ENCODE data around the gene JAKMIP2.

The JAKMIP2 gene

DNA sequence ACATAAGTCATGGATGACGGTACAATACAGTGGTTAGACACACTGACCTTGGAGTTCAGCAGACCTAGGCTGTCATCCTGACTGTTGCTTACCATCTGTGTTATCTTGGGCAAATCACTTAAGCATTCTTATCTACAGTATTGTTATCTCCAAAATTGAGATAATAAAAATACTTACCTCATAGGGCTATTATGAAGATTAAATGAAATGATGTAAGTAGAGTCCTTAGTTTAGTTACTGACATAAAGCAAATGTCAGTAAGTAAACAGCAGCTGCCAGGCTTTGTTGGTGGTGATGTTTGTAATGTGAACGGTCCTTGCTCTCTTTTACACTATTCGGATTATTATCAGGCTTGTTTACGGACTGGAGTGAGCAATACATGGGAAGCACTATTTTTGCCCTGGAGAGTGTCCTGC is 165.3 kb downstream of the JAKMIP2 start:
- TF ChIP-seq, protein P1, sequence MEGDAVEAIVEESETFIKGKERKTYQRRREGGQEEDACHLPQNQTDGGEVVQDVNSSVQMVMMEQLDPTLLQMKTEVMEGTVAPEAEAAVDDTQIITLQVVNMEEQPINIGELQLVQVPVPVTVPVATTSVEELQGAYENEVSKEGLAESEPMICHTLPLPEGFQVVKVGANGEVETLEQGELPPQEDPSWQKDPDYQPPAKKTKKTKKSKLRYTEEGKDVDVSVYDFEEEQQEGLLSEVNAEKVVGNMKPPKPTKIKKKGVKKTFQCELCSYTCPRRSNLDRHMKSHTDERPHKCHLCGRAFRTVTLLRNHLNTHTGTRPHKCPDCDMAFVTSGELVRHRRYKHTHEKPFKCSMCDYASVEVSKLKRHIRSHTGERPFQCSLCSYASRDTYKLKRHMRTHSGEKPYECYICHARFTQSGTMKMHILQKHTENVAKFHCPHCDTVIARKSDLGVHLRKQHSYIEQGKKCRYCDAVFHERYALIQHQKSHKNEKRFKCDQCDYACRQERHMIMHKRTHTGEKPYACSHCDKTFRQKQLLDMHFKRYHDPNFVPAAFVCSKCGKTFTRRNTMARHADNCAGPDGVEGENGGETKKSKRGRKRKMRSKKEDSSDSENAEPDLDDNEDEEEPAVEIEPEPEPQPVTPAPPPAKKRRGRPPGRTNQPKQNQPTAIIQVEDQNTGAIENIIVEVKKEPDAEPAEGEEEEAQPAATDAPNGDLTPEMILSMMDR (IDR thresholded peaks at IDR 0.05): no peak
- H3K27ac ChIP-seq: no peak overlapping the region
- no peak for DNase-seq (ENCODE audit: low spot score)
- no peak overlapping the region for H3K4me3 ChIP-seq

DNA sequence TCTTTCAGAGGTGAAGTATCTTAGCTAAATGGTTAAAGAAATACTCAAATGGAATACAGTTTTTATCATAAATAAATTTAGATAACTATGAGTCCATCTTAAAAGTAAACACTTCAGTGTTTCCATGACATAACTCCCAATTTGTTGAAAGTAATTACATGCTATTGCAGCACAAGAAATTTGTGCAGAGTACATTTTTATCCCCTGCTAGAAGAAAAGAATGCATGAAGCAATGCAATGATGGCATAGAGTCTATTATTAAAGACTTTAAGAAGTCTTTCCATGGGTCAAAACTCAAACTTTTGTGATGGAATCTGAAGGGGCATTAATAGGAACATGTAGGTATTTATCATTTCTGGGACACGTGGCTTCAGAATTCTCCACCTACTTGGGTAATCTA is 166.1 kb downstream of the JAKMIP2 start:
- H3K4me3 ChIP-seq: no peak overlapping the region
- no peak for DNase-seq (ENCODE audit: low spot score)
- TF ChIP-seq, protein P1 (IDR thresholded peaks at IDR 0.05): no peak
- H3K27ac ChIP-seq: no peak overlapping the region

DNA sequence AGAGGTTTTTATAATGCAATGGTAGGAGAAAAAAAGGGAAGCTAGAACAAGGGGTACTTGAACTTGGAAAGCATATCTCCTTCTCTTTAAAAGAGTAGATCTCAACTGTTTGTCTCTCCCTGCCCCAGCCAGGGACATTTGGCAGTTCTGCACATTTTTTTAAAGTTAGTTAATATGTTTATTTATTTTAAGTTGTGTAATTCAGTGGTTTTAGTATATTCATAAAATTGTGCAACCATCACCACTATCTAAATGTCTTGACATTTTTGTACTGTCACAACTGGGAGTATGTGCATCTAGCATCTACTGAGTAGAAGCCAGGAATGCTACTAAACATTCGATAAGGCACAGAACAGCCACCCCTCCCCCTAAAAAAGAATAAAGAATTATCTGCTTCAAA is 169.2 kb downstream of the JAKMIP2 start:
- DNase-seq (ENCODE audit: low spot score): no peak
- Histone ChIP-seq H3K27ac (no peak overlapping the region), H3K4me3 (no peak overlapping the region)
- TF ChIP-seq, protein P1 (IDR thresholded peaks at IDR 0.05): no peak

DNA sequence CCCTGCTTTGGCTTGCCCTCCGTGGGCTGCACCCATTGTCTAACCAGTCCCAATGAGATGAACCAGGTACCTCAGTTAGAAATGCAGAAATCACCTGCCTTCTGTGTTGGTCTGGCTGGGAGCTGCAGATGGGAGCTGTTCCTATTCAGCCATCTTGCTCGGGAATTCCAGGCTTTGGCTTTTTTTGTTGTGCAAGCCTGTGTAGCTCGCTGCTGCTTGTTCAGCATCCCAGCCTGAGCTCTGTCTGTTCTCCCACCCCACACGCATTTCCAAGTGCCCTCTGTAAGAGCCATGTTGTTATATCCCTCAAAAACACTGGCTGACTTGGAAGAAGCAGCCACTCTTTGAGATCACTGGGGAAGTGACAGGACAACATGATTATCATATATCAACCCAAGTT is 171.0 kb downstream of the JAKMIP2 start:
- H3K27ac ChIP-seq: no peak overlapping the region
- TF ChIP-seq, protein P1 (IDR thresholded peaks at IDR 0.05): no peak
- no peak overlapping the region for H3K4me3 ChIP-seq
- DNase-seq (ENCODE audit: low spot score): no peak

DNA sequence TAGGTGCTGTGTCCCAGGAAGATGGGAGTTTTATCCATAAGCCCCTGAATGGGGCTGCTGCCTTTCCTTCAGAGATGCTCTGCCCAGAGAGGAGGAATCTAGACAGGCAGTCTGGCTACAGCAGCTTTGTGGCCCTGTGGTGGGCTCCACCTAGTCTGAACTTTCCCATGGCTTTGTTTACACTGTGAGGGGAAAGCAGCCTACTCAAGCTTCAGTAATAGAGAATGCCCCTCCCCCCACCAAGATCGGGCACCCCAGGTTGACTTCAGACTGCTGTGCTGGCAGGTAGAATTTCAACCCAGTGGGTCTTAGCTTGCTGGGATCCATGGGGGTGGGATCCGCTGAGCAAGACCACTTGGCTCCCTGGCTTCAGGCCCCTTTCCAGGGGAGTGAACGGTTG is 171.7 kb downstream of the JAKMIP2 start:
- TF ChIP-seq, protein P1 (IDR thresholded peaks at IDR 0.05): no peak
- Histone ChIP-seq H3K4me3 (no peak overlapping the region), H3K27ac (no peak overlapping the region)
- no peak for DNase-seq (ENCODE audit: low spot score)

DNA sequence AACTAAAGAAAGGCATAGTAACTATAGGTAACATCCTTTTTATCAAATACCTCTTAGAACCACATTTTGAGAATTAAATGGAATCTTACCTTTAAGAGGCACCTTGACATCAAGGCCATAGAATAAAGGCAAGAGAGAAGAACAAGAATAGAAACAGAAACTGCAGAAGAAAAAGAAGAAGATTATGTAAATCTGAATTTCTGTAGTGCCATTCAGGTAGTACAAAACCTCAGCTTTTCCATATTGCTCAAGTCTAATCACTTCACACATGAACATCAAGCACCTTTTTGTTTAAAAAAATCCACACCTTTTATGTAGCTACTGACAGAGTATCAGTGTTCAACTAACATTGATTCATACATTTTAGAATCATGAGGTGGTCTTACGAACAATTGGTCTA is 180.9 kb downstream of the JAKMIP2 start:
- TF ChIP-seq, protein P1 (IDR thresholded peaks at IDR 0.05): no peak
- Histone ChIP-seq H3K4me3 (no peak overlapping the region), H3K27ac (no peak overlapping the region)
- DNase-seq (ENCODE audit: low spot score): no peak

DNA sequence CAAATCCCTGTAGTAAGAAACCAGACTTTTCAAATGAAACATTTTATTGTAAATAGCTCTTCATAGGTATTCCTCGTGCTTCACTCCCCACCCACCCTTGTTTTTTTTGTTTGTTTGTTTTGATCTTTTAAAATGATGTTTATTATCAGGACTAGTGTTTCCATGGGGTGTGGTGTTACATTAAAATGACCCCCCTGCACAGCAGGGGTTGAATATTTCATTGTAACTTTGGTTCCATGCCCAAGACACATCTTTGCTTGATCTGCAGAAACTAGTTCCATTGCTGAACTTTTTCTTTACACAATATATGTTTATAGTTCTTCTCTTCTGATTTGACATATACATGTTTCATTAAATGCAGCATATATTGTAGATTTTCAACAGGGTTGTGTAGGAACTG is 191.4 kb downstream of the JAKMIP2 start:
- H3K27ac ChIP-seq: no peak overlapping the region
- no peak overlapping the region for H3K4me3 ChIP-seq
- no peak for DNase-seq (ENCODE audit: low spot score)
- TF ChIP-seq, protein P1 (IDR thresholded peaks at IDR 0.05): no peak
